Eye (tissue), 1 donor: ENCODE measurements around the gene MFNG.

Experiments
- DNase-seq: peaks from one replicate; pipeline ENCODE4 v3.0.0-alpha.2; 2015

MFNG gene

GRCh38 chr22:37492428-37493344, 6.5 kb upstream of the MFNG start:
- peak; percentile 36 for DNase-seq

- no peak for DNase-seq
Measured at GRCh38 chr22:37491559-37492427, 5.6 kb upstream of the MFNG start.

GRCh38 chr22:37491106-37491505, 4.9 kb upstream of the MFNG start:
- no peak for DNase-seq

- no peak for DNase-seq
Measured at GRCh38 chr22:37489983-37490382, 3.8 kb upstream of the MFNG start.

- DNase-seq: no peak
Measured at GRCh38 chr22:37488337-37489135, 2.4 kb upstream of the MFNG start.

- peak; percentile 42 for DNase-seq
Measured at GRCh38 chr22:37487571-37487970, 1.4 kb upstream of the MFNG start.

- no peak for DNase-seq
Measured at GRCh38 chr22:37487129-37487528, 945 bp upstream of the MFNG start.

GRCh38 chr22:37485395-37486223, 575 bp downstream of the MFNG start:
- no peak for DNase-seq

- no peak for DNase-seq
Measured at GRCh38 chr22:37484480-37485394, 1.4 kb downstream of the MFNG start.

- DNase-seq: no peak
Measured at GRCh38 chr22:37483050-37483449, 3.1 kb downstream of the MFNG start.

- DNase-seq: no peak
Measured at GRCh38 chr22:37482244-37482643, 3.9 kb downstream of the MFNG start.

GRCh38 chr22:37481347-37481907, 4.8 kb downstream of the MFNG start:
- DNase-seq: no peak

GRCh38 chr22:37480387-37481346, 5.5 kb downstream of the MFNG start:
- no peak for DNase-seq

GRCh38 chr22:37479196-37479595, 7.0 kb downstream of the MFNG start:
- DNase-seq: no peak

GRCh38 chr22:37476389-37477329, 9.5 kb downstream of the MFNG start:
- DNase-seq: no peak

- DNase-seq: no peak
Measured at GRCh38 chr22:37474447-37475090, 11.6 kb downstream of the MFNG start.

- DNase-seq: no peak
Measured at GRCh38 chr22:37473437-37473946, 12.7 kb downstream of the MFNG start.
